ENCODE measurements around the gene EMCN. TPM values are rescaled to one million over a fixed set of nuclear protein-coding genes. Genes with fewer than 3 reads are reported as not detected.

Gene EMCN
- total RNA-seq, 2 donors from 2014 or later: 9.3 to 65.6 TPM

- Histone ChIP-seq H3K4me1 (ENCODE audit: control insufficient read depth in 1 of 2, low read depth in 2 of 2) (peaks cover 8 to 34% of the 10 kb centered on the region in 2 donors), H3K9me3 (no peaks in the 10 kb centered on the region), H3K36me3 (no peaks in the 10 kb centered on the region), H3K27me3 (replicated peaks; ENCODE audit: insufficient read depth) (no peaks in the 10 kb centered on the region), H3K4me3 (no peak overlapping the region), H3K27ac (no peak overlapping the region)
- TF ChIP-seq CTCF (IDR thresholded peaks at IDR 0.05): no peak
- no peak for ATAC-seq (ENCODE audit: insufficient number of reproducible peaks, low FRiP score, low read depth)
- no peak for DNase-seq (ENCODE audit: low spot score)
These were observed 155.5 kb downstream of the EMCN start for GRCh38 chr4:100362366-100362765.

- H3K9me3 ChIP-seq: no peaks in the 10 kb centered on the region
- H3K4me1 ChIP-seq (ENCODE audit: control insufficient read depth in 1 of 2, low read depth in 2 of 2): peaks cover 8 to 34% of the 10 kb centered on the region in 2 donors
- no peak overlapping the region for H3K4me3 ChIP-seq
- H3K36me3 ChIP-seq: no peaks in the 10 kb centered on the region
- ATAC-seq (ENCODE audit: insufficient number of reproducible peaks, low FRiP score, low read depth) (no peak), DNase-seq (ENCODE audit: low spot score) (no peak)
- H3K27ac ChIP-seq: no peak overlapping the region
- no peaks in the 10 kb centered on the region for H3K27me3 ChIP-seq (replicated peaks; ENCODE audit: insufficient read depth)
- TF ChIP-seq CTCF (IDR thresholded peaks at IDR 0.05): no peak
These were observed 156.5 kb downstream of the EMCN start for GRCh38 chr4:100361336-100361735.

- no peaks in the 10 kb centered on the region for H3K9me3 ChIP-seq
- no peak overlapping the region for H3K4me3 ChIP-seq
- peak overlapping the region in 1 of 2 donors; percentile 18 for H3K27ac ChIP-seq
- no peak for TF ChIP-seq CTCF (IDR thresholded peaks at IDR 0.05)
- no peak for DNase-seq (ENCODE audit: low spot score)
- no peak for ATAC-seq (ENCODE audit: insufficient number of reproducible peaks, low FRiP score, low read depth)
- H3K27me3 ChIP-seq (replicated peaks; ENCODE audit: insufficient read depth): no peaks in the 10 kb centered on the region
- no peaks in the 10 kb centered on the region for H3K36me3 ChIP-seq
- peaks cover 8 to 34% of the 10 kb centered on the region in 2 donors for H3K4me1 ChIP-seq (ENCODE audit: control insufficient read depth in 1 of 2, low read depth in 2 of 2)
These were observed 157.6 kb downstream of the EMCN start for GRCh38 chr4:100360211-100360610.

GRCh38 chr4:100359441-100359840, 158.4 kb downstream of the EMCN start:
- H3K4me1 ChIP-seq (ENCODE audit: control insufficient read depth in 1 of 2, low read depth in 2 of 2): peaks cover 8 to 27% of the 10 kb centered on the region in 2 donors
- H3K36me3 ChIP-seq: no peaks in the 10 kb centered on the region
- no peaks in the 10 kb centered on the region for H3K27me3 ChIP-seq (replicated peaks; ENCODE audit: insufficient read depth)
- TF ChIP-seq CTCF (IDR thresholded peaks at IDR 0.05): no peak
- H3K4me3 ChIP-seq: no peak overlapping the region
- ATAC-seq (ENCODE audit: insufficient number of reproducible peaks, low FRiP score, low read depth): no peak
- no peak for DNase-seq (ENCODE audit: low spot score)
- peak overlapping the region; percentile 18 to 51 for H3K27ac ChIP-seq
- H3K9me3 ChIP-seq: no peaks in the 10 kb centered on the region

- Histone ChIP-seq H3K4me3 (no peak overlapping the region), H3K27ac (no peak overlapping the region), H3K27me3 (replicated peaks; ENCODE audit: insufficient read depth) (no peaks in the 10 kb centered on the region), H3K9me3 (no peaks in the 10 kb centered on the region), H3K4me1 (ENCODE audit: control insufficient read depth in 1 of 2, low read depth in 2 of 2) (peaks cover 8 to 21% of the 10 kb centered on the region in 2 donors), H3K36me3 (no peaks in the 10 kb centered on the region)
- DNase-seq (ENCODE audit: low spot score): no peak
- ATAC-seq (ENCODE audit: insufficient number of reproducible peaks, low FRiP score, low read depth): no peak
- no peak for TF ChIP-seq CTCF (IDR thresholded peaks at IDR 0.05)
These were observed 160.3 kb downstream of the EMCN start for GRCh38 chr4:100357542-100357941.
